Tibial nerve (tissue), 3 donors: ENCODE measurements around the gene ARL2.

ENCODE experiments used
- CTCF ChIP-seq, 5 experiments: fragments of 200-600 bp in 3 of 5; fragments of 450-650 bp in 2 of 5; sonication (generic) in 3 of 5; IDR thresholded peaks; one replicate each; pipeline ENCODE4 v1.5.1; 2016 to 2019; ENCODE audit warnings: antibody characterized with exemption in 5 of 5, mild to moderate bottlenecking in 3 of 5, moderate library complexity in 2 of 5
- POLR2A ChIP-seq, 2 donors: fragments of 450-650 bp; IDR thresholded peaks; one replicate each; pipeline ENCODE4 v1.6.1; 2017; ENCODE audit warnings: antibody characterized with exemption in 2 of 2, mild to moderate bottlenecking in 2 of 2, moderate library complexity in 2 of 2

- TF ChIP-seq POLR2A (IDR thresholded peaks at IDR 0.05) (no peak), CTCF (IDR thresholded peaks at IDR 0.05) (no peak)
Measured at GRCh38 chr11:65026810-65027209, 12.8 kb downstream of the ARL2 start.
